Prostate gland (tissue), 2 donors: ENCODE results near the gene SPA17. TPM values are rescaled to one million over a fixed set of nuclear protein-coding genes. Genes with fewer than 3 reads are reported as not detected.

ENCODE experiments used
- DNase-seq: peaks from one replicate; pipeline ENCODE4 v3.0.0-alpha.2; 2019; ENCODE audit warnings: low spot score
- H3K27ac ChIP-seq, 2 donors: fragments of 200-600 bp; sonication (generic); 2 replicates each; pipeline ENCODE4 v1.5.1; 2017 to 2019
- H3K27me3 ChIP-seq: fragments of 200-600 bp; sonication (generic); replicated peaks from 2 replicates; pipeline ENCODE4 v1.5.1; 2019; ENCODE audit not compliant: insufficient read depth
- H3K36me3 ChIP-seq, 2 donors: fragments of 200-600 bp; sonication (generic); 1 replicate in 1 of 2; 2 replicates in 1 of 2; pipeline versions ENCODE4 v1.5.1 to v1.8.1; 2017 to 2019
- H3K4me1 ChIP-seq: fragments of 200-600 bp; sonication (generic); replicated peaks from 2 replicates; pipeline ENCODE4 v1.5.1; 2019
- H3K4me3 ChIP-seq, 2 donors: fragments of 200-600 bp; sonication (generic); 2 replicates each; pipeline ENCODE4 v1.5.1; 2017 to 2019
- H3K9me3 ChIP-seq: fragments of 200-600 bp; sonication (generic); 2 replicates; pipeline ENCODE4 v1.5.1; 2017
- POLR2A ChIP-seq: fragments of 450-650 bp; IDR thresholded peaks from one replicate; pipeline ENCODE4 v1.6.1; 2016; ENCODE audit warnings: antibody characterized with exemption, mild to moderate bottlenecking
- POLR2AphosphoS5 ChIP-seq: sonication (generic); formaldehyde crosslinking; IDR thresholded peaks from one replicate; pipeline ENCODE4 v1.6.1; 2017; ENCODE audit warnings: antibody characterized with exemption
- WGBS: methylation state at CpG from one replicate; pipeline ENCODE4 v1.1.5; 2018; 5-methylcytosine and 5-hydroxymethylcytosine counted together
- intact Hi-C: fragments of 100-400 bp; cut with DNase I; formaldehyde crosslinking; loops from one replicate; pipeline ENCODE4 v1.14.2; 2022
- total RNA-seq, 2 donors: library from RNA; depleted of rRNA; stranded (reverse); fragments of >200 nt; gene quantifications; one replicate each; pipeline ENCODE4 v1.1.0, GENCODE V29; 2016
- TF ChIP-seq, protein P1 (sequence below), 4 experiments: fragments of 200-600 bp in 2 of 4; fragments of 450-650 bp in 2 of 4; sonication (generic) in 2 of 4; IDR thresholded peaks; 1 replicate in 3 of 4; 2 replicates in 1 of 4; pipeline ENCODE4 v1.5.1; 2016 to 2019; ENCODE audit warnings: antibody characterized with exemption in 4 of 4, mild to moderate bottlenecking in 2 of 4, moderate library complexity in 2 of 4

SPA17 gene
- 10 to 100 TPM; 14.7 to 20.8 TPM for total RNA-seq

DNA sequence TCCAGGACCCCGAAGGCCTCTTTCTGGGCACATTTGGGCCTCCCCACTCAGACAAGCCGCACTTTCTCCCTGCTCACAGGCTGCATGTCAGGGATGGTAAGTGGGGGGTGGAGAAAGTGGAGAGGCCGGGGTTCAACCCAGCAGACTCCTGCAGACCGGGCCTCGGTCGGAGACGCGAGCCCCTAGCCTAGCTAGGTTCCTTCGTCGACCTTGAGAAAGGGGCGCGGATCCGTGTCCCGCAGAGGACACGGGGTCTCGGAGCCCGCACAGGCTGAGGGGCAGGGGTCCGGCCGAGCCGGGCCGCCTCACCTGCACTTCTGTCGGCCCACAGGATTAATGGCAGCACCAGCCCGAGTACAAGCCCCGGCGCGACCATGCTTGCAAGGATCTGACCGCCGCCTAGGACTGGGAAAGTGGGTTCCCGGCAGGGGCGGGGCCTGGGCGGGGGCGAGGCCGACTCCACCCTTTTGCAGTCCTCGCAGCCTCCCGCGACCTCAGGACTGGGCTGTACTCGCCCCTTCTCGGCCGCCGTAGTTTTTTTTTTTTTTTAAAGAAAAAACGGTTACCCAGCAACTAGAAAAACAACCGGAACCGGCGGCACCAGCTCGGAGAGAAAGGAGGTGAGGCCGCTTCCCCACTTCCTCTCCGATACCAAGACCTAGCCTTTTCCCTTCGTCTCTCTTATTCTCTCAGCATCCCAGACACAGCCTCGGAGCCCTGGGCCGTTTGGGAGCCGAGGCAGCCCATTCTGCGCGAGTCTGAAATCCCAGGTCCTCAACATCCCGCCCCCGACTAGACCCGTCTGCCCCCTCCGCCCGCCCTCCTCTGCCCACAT lies at the start of gene SPA17, which contains the start of gene SIAE:
TSS of gene SPA17 (plus strand) at position 572 of the 835 bp plus-strand sequence. CDS start 1,361 bp downstream, outside the sequence.
TSS of gene SIAE (minus strand) at position 407 of the 835 bp plus-strand sequence. CDS start at position 376, 31 bp downstream.
- Histone ChIP-seq H3K36me3 (no peaks in the 10 kb centered on the region), H3K27ac (peak within 1 kb of the TSS; percentile 64 to 72), H3K27me3 (no peaks in the 10 kb centered on the region), H3K4me1 (peaks cover 3% of the 10 kb centered on the region), H3K4me3 (peak within 1 kb of the TSS; percentile 54 to 55), H3K9me3 (no peaks in the 10 kb centered on the region)
- TF ChIP-seq, protein P1, sequence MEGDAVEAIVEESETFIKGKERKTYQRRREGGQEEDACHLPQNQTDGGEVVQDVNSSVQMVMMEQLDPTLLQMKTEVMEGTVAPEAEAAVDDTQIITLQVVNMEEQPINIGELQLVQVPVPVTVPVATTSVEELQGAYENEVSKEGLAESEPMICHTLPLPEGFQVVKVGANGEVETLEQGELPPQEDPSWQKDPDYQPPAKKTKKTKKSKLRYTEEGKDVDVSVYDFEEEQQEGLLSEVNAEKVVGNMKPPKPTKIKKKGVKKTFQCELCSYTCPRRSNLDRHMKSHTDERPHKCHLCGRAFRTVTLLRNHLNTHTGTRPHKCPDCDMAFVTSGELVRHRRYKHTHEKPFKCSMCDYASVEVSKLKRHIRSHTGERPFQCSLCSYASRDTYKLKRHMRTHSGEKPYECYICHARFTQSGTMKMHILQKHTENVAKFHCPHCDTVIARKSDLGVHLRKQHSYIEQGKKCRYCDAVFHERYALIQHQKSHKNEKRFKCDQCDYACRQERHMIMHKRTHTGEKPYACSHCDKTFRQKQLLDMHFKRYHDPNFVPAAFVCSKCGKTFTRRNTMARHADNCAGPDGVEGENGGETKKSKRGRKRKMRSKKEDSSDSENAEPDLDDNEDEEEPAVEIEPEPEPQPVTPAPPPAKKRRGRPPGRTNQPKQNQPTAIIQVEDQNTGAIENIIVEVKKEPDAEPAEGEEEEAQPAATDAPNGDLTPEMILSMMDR (IDR thresholded peaks at IDR 0.05) = peak in 1 of 4 experiments; percentile 11
- TF ChIP-seq POLR2A = peak; percentile 57
- TF ChIP-seq POLR2AphosphoS5 = peak; percentile 93
- peak; percentile 94 for DNase-seq
- intact Hi-C loops = loop anchor here (2.0 kb wide), 1 partner anchor 89 kb away; the partner anchor contains the start of gene ESAM
- 1% methylated on average over 49 of the region's 58 CpGs for WGBS

DNA sequence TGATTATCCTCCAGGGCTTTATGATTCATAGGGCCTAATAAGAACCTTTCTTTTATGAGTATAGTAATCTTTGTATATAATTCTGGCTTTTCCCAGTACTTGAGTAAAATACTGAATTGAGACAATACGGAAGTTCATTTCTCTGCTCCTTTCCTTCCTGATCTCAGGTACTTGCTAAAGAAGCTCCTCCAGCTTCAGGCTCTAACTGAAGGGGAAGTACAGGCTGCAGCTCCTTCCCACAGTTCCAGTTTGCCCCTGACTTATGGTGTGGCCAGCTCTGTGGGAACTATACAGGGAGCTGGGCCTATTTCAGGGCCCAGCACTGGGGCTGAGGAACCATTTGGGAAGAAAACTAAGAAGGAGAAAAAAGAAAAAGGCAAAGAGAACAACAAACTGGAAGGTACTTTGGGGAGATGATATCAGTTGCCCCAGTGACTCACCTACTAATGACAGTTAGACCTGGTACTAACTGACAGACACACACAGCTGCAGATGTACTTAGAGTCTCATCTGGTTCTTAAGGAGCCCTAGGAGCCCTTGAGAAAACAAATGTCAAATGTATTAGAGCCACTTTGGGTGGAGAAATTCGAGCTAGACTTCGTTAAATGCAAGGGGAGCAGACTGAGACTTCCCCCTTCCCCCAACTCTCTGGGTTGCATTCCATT lies 48.1 kb upstream of the SPA17 start:
- H3K9me3 ChIP-seq = no peaks in the 10 kb centered on the region
- H3K4me1 ChIP-seq = peaks cover 3% of the 10 kb centered on the region
- DNase-seq = no peak
- no peak overlapping the region for H3K27ac ChIP-seq
- H3K27me3 ChIP-seq = no peaks in the 10 kb centered on the region
- H3K36me3 ChIP-seq = peaks cover under 1 to 4% of the 10 kb centered on the region in 2 donors
- intact Hi-C loops = no loop called here
- no peak overlapping the region for H3K4me3 ChIP-seq
- TF ChIP-seq POLR2A (no peak), POLR2AphosphoS5 (no peak)
- TF ChIP-seq, protein P1 (IDR thresholded peaks at IDR 0.05) = no peak
- WGBS = 100% methylated on average over 3 of the region's 3 CpGs

GRCh38 chr11:124627546-124627945 lies 46.2 kb upstream of the SPA17 start:
- peaks cover 5 to 7% of the 10 kb centered on the region in 2 donors for H3K36me3 ChIP-seq
- H3K9me3 ChIP-seq = no peaks in the 10 kb centered on the region
- H3K4me3 ChIP-seq = no peak overlapping the region
- intact Hi-C loops = no loop called here
- peaks cover 3% of the 10 kb centered on the region for H3K4me1 ChIP-seq
- WGBS = 88% methylated on average over 5 of the region's 5 CpGs
- no peak for DNase-seq
- no peak overlapping the region for H3K27ac ChIP-seq
- H3K27me3 ChIP-seq = no peaks in the 10 kb centered on the region
- TF ChIP-seq POLR2A (no peak), POLR2AphosphoS5 (no peak)
- TF ChIP-seq, protein P1 (IDR thresholded peaks at IDR 0.05) = no peak

DNA sequence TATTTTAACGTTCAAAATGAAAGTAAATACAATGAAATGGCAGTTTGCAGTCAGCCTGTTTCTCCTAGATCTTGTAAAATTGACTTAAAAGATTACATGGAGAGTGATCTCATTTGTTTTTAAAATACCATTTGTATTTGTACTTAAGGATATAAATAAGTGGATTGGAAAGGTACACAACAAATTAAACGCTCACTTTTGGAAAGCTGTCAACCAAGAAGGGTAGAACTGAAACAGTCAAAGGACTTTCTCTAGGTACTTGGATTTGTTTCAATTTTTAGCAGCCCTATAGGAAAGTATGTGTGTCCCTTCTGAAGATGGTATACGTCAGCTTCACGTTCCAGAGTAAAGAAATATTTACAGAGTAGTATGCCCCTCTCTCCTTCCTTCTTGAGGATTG lies 43.7 kb upstream of the SPA17 start:
- peaks cover 5 to 7% of the 10 kb centered on the region in 2 donors for H3K36me3 ChIP-seq
- H3K4me3 ChIP-seq = no peak overlapping the region
- no peaks in the 10 kb centered on the region for H3K9me3 ChIP-seq
- H3K27ac ChIP-seq = peak overlapping the region in 1 of 2 donors; percentile 20
- no peak for DNase-seq
- no peak for TF ChIP-seq POLR2AphosphoS5
- no peak for TF ChIP-seq POLR2A
- TF ChIP-seq, protein P1 (IDR thresholded peaks at IDR 0.05) = no peak
- H3K27me3 ChIP-seq = no peaks in the 10 kb centered on the region
- H3K4me1 ChIP-seq = no peaks in the 10 kb centered on the region
- intact Hi-C loops = no loop called here
- 65% methylated on average over 4 of the region's 4 CpGs for WGBS
